HCEC 1CT (cell line): ENCODE results near the gene XYLT1.
"Not testable (repeated sequence)": the region's sequence is repeated elsewhere in the genome, so short reads cannot be mapped to it uniquely, and the experiment has no call there.

Experiments
- DNase-seq: peaks from one replicate; pipeline ENCODE4 v3.0.0-alpha.2; 2017

XYLT1 gene

GRCh38 chr16:17330044-17330443 is 140.7 kb downstream of the XYLT1 start:
- DNase-seq, result no peak

- DNase-seq, result no peak
Observed at GRCh38 chr16:17329391-17329790, 141.4 kb downstream of the XYLT1 start.

- no peak for DNase-seq
Observed at GRCh38 chr16:17328932-17329331, 141.8 kb downstream of the XYLT1 start.

GRCh38 chr16:17327664-17328335 is 143.0 kb downstream of the XYLT1 start:
- no peak for DNase-seq

- no peak for DNase-seq
Observed at GRCh38 chr16:17325476-17326143, 145.2 kb downstream of the XYLT1 start.

GRCh38 chr16:17324451-17324850 is 146.3 kb downstream of the XYLT1 start:
- no peak for DNase-seq

GRCh38 chr16:17323171-17323570 is 147.6 kb downstream of the XYLT1 start:
- no peak for DNase-seq

- no peak for DNase-seq
Observed at GRCh38 chr16:17321824-17322223, 148.9 kb downstream of the XYLT1 start.

GRCh38 chr16:17320009-17320408 is 150.8 kb downstream of the XYLT1 start:
- no peak for DNase-seq

- DNase-seq, result peak; percentile 27
Observed at GRCh38 chr16:17318238-17318637, 152.5 kb downstream of the XYLT1 start.

- DNase-seq, result no peak
Observed at GRCh38 chr16:17316005-17316404, 154.8 kb downstream of the XYLT1 start.

- no peak for DNase-seq
Observed at GRCh38 chr16:17313793-17314547, 156.8 kb downstream of the XYLT1 start.

- no peak for DNase-seq
Observed at GRCh38 chr16:17313085-17313611, 157.6 kb downstream of the XYLT1 start.

GRCh38 chr16:17312094-17312710 is 158.6 kb downstream of the XYLT1 start:
- DNase-seq, result no peak

GRCh38 chr16:17311333-17312093 is 159.2 kb downstream of the XYLT1 start:
- no peak for DNase-seq

GRCh38 chr16:17309510-17309909 is 161.2 kb downstream of the XYLT1 start:
- no peak for DNase-seq

GRCh38 chr16:17308186-17308585 is 162.6 kb downstream of the XYLT1 start:
- no peak for DNase-seq

- no peak for DNase-seq
Observed at GRCh38 chr16:17307504-17307903, 163.3 kb downstream of the XYLT1 start.

- no peak for DNase-seq
Observed at GRCh38 chr16:17306745-17307144, 164.0 kb downstream of the XYLT1 start.

- DNase-seq, result not testable (repeated sequence)
Observed at GRCh38 chr16:17306211-17306610, 164.5 kb downstream of the XYLT1 start.

- no peak for DNase-seq
Observed at GRCh38 chr16:17305694-17306093, 165.1 kb downstream of the XYLT1 start.

GRCh38 chr16:17304491-17305119 is 166.2 kb downstream of the XYLT1 start:
- no peak for DNase-seq
